ENCODE data around the gene PAEP.

- TF ChIP-seq, protein P1, sequence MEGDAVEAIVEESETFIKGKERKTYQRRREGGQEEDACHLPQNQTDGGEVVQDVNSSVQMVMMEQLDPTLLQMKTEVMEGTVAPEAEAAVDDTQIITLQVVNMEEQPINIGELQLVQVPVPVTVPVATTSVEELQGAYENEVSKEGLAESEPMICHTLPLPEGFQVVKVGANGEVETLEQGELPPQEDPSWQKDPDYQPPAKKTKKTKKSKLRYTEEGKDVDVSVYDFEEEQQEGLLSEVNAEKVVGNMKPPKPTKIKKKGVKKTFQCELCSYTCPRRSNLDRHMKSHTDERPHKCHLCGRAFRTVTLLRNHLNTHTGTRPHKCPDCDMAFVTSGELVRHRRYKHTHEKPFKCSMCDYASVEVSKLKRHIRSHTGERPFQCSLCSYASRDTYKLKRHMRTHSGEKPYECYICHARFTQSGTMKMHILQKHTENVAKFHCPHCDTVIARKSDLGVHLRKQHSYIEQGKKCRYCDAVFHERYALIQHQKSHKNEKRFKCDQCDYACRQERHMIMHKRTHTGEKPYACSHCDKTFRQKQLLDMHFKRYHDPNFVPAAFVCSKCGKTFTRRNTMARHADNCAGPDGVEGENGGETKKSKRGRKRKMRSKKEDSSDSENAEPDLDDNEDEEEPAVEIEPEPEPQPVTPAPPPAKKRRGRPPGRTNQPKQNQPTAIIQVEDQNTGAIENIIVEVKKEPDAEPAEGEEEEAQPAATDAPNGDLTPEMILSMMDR (conservative IDR thresholded peaks at IDR 0.05 in 1 of 2, IDR thresholded peaks at IDR 0.05 in 1 of 2; ENCODE audit: extremely low read depth in 1 of 2, insufficient read depth in 1 of 2, low read depth in 1 of 2, low read length in 2 of 2), result no peak
- TF ChIP-seq EZH2 (IDR thresholded peaks at IDR 0.05; ENCODE audit: borderline replicate concordance, low read length), result no peak
Observed at GRCh38 chr9:135563039-135563476, 1.5 kb downstream of the PAEP start.

All from mammary epithelial cell (primary cell).